Measurements from ENCODE around the gene C2orf68. TPM values are rescaled to one million over a fixed set of nuclear protein-coding genes. Genes with fewer than 3 reads are reported as not detected.
A peak's percentile ranks its signal among the peaks of the same experiment; 100 is the strongest.

The C2orf68 gene
- total RNA-seq, 4 donors from 2014 or later: 15.7 to 21.9 (median 19.7) TPM

DNA sequence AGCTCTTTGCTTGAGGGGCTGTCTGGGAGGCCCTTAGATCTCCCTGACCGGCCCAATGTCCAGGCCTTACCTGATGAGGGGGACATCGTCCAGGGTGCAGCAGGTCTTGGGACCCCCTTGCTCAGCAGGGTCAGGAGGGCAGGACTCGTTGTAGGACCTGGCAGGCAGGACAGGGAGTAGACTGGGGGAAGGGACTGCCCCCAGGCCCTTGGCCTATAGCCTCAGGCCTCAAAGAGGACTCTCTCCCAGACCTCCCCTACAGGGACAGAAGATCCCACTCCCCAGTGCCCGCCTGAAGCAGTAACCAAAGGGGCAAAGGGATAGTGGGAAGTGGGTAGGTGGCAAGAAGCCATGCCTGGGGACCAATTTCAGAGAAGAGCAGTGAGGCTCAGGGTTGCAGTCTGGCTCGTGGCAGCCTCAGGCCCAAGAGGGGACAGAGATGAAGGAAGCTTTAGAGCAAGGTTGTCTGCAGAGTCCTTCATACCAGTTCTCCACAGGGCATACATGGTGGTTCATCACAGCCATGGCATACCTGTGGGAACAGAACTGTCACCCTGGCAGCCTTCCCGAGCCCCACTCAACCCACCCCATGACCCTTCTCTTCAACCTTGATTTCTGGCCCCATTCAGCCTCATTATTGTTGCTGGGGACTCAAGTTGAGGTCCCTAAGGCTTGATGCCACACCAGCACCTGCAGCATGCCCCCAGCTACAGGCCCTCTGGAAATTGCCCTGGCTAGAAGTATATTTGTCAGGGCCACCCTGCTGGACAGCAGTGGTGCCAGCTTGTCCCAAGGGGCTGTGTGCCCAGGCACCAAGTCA lies 10.7 kb downstream of the C2orf68 start:
- H3K4me1 ChIP-seq: peaks cover 0 to 71% (median 39%) of the 10 kb centered on the region in 4 donors
- H3K9me3 ChIP-seq: no peaks in the 10 kb centered on the region
- peak overlapping the region; percentile 85 to 96 (median 91) for H3K27ac ChIP-seq
- TF ChIP-seq, protein P1, sequence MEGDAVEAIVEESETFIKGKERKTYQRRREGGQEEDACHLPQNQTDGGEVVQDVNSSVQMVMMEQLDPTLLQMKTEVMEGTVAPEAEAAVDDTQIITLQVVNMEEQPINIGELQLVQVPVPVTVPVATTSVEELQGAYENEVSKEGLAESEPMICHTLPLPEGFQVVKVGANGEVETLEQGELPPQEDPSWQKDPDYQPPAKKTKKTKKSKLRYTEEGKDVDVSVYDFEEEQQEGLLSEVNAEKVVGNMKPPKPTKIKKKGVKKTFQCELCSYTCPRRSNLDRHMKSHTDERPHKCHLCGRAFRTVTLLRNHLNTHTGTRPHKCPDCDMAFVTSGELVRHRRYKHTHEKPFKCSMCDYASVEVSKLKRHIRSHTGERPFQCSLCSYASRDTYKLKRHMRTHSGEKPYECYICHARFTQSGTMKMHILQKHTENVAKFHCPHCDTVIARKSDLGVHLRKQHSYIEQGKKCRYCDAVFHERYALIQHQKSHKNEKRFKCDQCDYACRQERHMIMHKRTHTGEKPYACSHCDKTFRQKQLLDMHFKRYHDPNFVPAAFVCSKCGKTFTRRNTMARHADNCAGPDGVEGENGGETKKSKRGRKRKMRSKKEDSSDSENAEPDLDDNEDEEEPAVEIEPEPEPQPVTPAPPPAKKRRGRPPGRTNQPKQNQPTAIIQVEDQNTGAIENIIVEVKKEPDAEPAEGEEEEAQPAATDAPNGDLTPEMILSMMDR (IDR thresholded peaks at IDR 0.05): no peak
- TF ChIP-seq POLR2A (IDR thresholded peaks at IDR 0.05) (no peak), EP300 (IDR thresholded peaks at IDR 0.05) (no peak)
- no peaks in the 10 kb centered on the region for H3K27me3 ChIP-seq
- H3K36me3 ChIP-seq: peaks cover 0 to 43% (median 4%) of the 10 kb centered on the region in 3 donors
- H3K4me3 ChIP-seq: peak overlapping the region; percentile 57 to 92 (median 78)
- 58 to 76% methylated on average over 4 to 5 of the region's 6 CpGs for WGBS, 2 donors
- DNase-seq (ENCODE audit: low spot score in 2 of 2): no peak

DNA sequence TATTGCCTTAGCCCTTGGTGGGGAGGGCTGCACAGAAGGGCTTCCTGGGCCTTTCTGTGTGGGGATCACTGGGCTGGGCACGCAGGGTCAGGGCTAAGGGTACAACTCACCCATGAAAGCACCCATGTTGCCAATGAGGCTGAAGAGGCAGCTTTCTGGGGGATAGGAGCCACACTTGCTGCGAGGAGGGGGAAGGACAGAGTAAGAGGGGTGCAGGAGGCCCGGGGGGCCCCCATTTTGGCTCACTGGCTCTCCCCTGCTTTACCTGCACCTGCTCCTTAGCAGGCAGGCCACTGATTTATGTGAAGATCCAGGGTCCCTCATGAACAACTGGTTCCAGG lies 11.7 kb downstream of the C2orf68 start:
- no peak for DNase-seq (ENCODE audit: low spot score in 2 of 2)
- H3K9me3 ChIP-seq: no peaks in the 10 kb centered on the region
- no peak overlapping the region for H3K27ac ChIP-seq
- H3K36me3 ChIP-seq: peaks cover 0 to 43% (median 4%) of the 10 kb centered on the region in 3 donors
- no peaks in the 10 kb centered on the region for H3K27me3 ChIP-seq
- WGBS, 2 donors: 84 to 85% methylated on average over 3 of the region's 3 CpGs
- no peak for TF ChIP-seq EP300 (IDR thresholded peaks at IDR 0.05)
- TF ChIP-seq POLR2A (IDR thresholded peaks at IDR 0.05): no peak
- TF ChIP-seq, protein P1 (IDR thresholded peaks at IDR 0.05): no peak
- peaks cover 0 to 64% (median 31%) of the 10 kb centered on the region in 4 donors for H3K4me1 ChIP-seq
- no peak overlapping the region for H3K4me3 ChIP-seq

DNA sequence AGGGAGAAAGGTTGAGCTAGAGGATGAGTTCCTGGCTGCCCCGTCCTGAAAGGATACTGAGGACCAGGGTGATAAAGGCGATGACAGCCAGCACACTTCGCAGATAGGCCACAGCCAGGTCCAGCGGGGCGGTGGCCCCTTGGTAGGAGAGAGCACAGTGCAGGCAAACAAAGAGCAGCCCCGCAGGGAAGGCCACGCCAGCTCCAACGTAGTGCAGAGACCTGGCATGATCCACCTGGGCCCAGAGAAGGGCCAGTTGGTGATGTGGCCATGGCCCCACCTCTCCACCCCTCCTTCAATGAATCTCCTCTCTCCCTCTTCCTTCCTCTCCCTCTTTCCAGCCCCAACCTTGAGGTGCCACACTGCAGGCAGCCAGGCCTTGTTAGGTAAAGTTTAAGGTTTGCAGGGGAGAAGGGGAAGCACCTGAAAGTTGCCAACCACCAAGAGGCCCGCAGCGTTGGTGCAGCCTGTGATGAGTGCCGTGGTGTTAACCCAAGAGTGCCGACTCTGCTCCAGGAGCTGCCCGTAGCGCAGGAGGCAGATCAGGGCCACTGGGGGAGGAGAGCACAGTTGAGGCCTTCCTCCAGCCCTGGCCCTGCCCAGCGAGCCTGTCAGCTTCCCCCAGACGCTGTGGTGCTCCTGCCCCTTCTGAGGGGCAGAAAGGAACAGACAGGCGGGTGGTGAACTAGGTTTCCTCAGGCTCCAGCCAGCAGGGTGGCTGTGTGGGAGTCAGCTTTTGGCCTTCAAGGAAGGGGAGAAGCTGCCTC lies 12.2 kb downstream of the C2orf68 start:
- Histone ChIP-seq H3K27me3 (no peaks in the 10 kb centered on the region), H3K36me3 (peaks cover 0 to 43% (median 4%) of the 10 kb centered on the region in 3 donors), H3K9me3 (no peaks in the 10 kb centered on the region), H3K27ac (no peak overlapping the region), H3K4me1 (peaks cover 0 to 63% (median 28%) of the 10 kb centered on the region in 4 donors), H3K4me3 (no peak overlapping the region)
- TF ChIP-seq POLR2A (IDR thresholded peaks at IDR 0.05) (no peak), EP300 (IDR thresholded peaks at IDR 0.05) (no peak)
- TF ChIP-seq, protein P1 (IDR thresholded peaks at IDR 0.05): no peak
- 64 to 71% methylated on average over 16 to 17 of the region's 17 CpGs for WGBS, 2 donors
- DNase-seq (ENCODE audit: low spot score in 2 of 2): no peak

DNA sequence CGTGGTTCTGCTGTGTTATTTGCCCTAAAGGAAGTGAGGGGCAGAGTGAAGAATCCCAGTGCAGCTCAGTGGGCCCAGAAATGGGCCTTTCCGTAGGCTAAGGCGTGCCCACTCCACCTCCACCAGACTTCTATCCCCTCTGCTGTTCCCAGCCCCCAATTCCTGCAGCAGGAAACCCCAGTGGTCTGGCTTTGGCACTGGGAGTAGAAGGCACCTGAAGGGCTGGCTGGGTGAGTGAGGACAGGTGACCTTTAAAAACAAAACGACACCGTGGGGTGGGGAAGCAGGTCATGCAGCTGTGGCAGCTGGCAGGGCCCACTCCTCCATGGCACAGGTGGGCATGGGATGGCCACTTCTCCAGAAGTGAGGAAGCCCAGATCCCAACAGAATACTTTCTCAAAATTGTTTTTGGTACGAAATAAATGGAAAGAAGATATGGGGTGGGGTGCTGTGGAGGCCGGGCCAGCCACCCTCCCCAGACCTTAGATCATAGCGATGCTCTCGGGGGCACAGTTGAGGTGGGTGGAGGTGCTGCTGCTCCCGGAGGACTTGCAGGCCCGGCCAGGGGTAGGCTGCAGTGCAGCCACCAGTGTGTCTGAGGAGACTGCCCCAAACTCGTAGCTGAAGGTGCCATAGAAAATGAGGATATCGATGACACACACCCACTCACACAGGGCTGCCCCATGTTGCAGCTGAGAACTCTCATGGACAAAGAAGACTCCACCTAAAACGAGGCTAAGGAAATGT lies 13.1 kb downstream of the C2orf68 start:
- Histone ChIP-seq H3K4me1 (peaks cover 0 to 63% (median 25%) of the 10 kb centered on the region in 4 donors), H3K9me3 (no peaks in the 10 kb centered on the region), H3K4me3 (no peak overlapping the region), H3K27ac (no peak overlapping the region), H3K36me3 (peaks cover 0 to 43% (median 4%) of the 10 kb centered on the region in 3 donors), H3K27me3 (no peaks in the 10 kb centered on the region)
- no peak for DNase-seq (ENCODE audit: low spot score in 2 of 2)
- TF ChIP-seq POLR2A (IDR thresholded peaks at IDR 0.05) (no peak), EP300 (IDR thresholded peaks at IDR 0.05) (no peak)
- TF ChIP-seq, protein P1 (IDR thresholded peaks at IDR 0.05): no peak
- 68 to 74% methylated on average over 14 of the region's 14 CpGs for WGBS, 2 donors

Data from tibial nerve (tissue), 4 donors.